ENCODE results near the gene CNOT9.
"Not testable (repeated sequence)": the region's sequence is repeated elsewhere in the genome, so short reads cannot be mapped to it uniquely, and the experiment has no call there.

CNOT9 gene, protein sequence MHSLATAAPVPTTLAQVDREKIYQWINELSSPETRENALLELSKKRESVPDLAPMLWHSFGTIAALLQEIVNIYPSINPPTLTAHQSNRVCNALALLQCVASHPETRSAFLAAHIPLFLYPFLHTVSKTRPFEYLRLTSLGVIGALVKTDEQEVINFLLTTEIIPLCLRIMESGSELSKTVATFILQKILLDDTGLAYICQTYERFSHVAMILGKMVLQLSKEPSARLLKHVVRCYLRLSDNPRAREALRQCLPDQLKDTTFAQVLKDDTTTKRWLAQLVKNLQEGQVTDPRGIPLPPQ

DNA sequence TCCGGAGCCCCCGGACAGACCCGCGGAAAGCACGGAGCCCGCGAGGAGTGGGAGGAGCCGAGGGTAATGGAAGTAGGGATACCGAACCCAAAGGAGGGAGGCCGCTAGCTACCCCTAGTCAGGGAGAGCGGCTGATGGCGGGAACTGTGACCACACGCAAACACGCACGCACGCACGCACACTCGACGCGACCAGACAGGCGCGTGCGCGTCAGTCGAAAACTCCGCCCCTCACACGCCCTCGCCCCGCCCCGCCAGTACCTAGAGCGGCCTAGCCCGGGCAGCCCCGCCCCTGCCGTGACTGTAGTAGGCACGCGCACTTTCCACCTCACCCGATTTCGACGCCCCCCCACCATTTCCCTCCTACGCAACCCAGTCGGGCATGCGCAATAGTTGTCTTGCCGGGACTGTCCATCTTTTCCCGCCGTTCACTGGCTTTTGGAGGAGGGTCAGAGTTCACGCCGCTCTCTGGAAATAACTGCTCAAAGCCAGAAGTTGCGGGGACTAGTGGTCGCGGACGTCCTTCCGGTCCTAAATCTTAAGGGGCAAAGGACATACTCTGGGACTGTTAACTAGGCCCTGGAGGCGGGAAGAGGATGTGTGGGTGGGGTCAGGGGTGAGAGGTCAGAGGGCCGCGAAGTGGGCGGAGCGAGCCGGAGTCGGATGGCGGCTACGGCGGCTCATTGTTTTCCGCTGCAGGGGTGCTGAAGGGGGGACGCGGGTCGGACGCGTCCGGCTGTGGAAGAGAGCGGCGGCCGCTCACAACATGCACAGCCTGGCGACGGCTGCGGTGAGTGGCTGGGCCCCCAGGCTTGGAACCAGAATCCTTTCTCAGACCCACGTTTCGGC is at the start of gene CNOT9, which contains the start of gene USP37:
TSS of gene CNOT9 (plus strand) at position 650 of the 848 bp plus-strand sequence. CDS start at position 766, 116 bp downstream.
TSS of gene USP37 (minus strand) at position 162 of the 848 bp plus-strand sequence. CDS start 9,698 bp downstream, outside the sequence.
- no peak for TF ChIP-seq ZNF274 (IDR thresholded peaks at IDR 0.05; ENCODE audit: low read depth, low read length)
- peak within 1 kb of the TSS; percentile 97 for H3K4me3 ChIP-seq (ENCODE audit: low read length)

DNA sequence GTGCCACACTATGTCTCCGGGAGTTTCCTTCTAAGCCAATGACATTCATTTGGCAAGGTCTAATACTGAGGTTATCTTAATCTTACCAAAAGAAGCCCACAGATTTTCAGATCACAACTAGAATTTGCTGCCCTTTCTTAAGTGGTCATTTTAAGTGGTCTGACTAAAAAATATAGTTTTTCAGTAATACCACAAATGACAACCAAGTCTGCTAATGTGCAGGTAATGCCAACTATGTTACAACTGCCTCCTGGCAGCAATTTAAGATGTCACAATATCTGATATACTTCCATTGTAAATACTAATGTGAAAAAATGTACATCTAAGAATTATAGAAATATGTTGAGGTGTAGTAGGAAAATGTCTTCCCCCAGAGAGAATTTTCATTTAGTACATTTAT is 49.8 kb upstream of the CNOT9 start:
- no peak for TF ChIP-seq ZNF274 (IDR thresholded peaks at IDR 0.05; ENCODE audit: low read depth, low read length)
- H3K4me3 ChIP-seq (ENCODE audit: low read length): no peak overlapping the region

DNA sequence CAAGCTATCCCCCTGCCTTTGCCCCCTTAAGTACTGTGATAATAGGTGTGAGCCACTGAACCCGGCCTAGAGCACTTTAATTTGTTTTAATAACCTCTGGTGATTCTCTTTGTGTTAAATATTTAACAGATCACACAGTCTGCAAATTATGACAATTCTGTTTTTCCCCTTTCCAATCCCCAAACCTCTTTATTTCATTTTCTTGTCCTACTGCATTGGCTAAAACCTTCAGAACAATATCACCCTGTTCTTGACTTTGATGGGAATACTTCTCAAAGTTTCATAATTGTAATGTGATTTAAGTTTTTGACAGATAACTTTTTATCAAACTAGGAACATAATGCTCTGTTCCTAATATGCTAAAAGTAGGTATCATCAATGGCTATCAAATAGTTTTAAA is 45.0 kb upstream of the CNOT9 start:
- no peak for TF ChIP-seq ZNF274 (IDR thresholded peaks at IDR 0.05; ENCODE audit: low read depth, low read length)
- no peak overlapping the region for H3K4me3 ChIP-seq (ENCODE audit: low read length)

DNA sequence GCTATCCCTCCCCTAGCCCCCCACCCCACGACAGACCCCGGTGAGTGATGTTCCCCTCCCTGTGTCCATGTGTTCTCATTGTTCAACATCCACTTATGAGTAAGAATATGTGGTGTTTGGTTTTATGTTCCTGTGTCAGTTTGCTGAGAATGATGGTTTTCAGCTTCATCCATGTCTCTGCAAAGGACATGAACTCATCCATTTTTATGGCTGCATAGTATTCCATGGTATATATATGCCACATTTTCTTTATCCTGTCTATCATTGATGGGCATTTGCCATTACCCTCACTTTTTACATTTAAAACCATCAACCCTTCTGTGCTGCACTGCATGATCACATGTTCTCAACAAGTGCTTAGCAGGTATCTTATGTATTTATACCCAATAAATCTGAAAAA is 40.2 kb upstream of the CNOT9 start:
- not testable (repeated sequence) for H3K4me3 ChIP-seq (ENCODE audit: low read length)

DNA sequence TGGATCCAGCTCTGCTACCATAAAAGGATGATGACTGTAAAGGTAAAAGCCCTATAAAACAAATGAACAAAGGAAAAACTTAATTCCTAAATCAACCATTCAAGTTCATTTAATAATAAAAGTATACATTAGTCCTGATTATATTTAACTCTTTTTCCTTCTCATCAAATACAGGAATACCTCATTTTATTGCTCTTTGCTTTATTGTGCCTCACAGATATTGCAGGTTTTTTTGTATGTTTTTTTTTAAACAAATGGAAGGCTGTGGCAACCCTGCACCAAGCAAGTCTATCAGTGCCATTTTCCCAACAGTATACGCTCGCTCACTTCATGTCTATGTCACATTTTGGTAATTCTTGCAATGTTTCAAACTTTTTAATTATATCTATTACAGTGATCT is 38.6 kb upstream of the CNOT9 start:
- no peak for TF ChIP-seq ZNF274 (IDR thresholded peaks at IDR 0.05; ENCODE audit: low read depth, low read length)
- H3K4me3 ChIP-seq (ENCODE audit: low read length): no peak overlapping the region

DNA sequence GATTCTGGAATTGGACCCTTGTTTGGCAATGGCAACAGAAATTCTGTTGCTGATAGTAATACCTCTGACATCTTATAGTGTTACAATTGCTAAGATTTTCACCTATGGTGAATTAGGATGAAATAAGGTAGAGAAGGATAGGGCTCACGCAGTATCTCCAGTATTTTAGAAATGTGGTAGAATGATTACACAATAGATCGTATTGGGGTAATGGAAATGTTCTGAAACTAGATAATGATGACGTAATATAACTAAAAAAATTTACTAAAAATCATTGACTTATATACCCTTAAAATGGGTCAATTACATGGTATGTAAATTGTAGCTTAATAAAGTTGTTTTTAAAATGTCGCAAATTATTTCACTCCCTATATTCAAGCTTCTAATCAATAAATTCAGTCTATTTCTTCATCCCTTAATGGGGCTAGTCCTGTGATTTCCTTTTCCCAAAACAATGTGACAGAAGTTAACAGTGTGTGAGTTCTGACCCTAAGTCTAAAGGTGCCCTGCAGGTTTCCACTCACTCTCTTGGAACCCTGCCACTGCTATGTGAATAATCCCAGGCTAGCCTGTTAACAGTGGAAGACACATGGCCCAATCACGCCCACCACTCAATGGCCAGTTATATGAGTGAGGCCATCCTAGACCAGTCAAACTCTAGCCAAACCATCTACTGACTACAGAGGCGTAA is 31.7 kb upstream of the CNOT9 start:
- no peak for TF ChIP-seq ZNF274 (IDR thresholded peaks at IDR 0.05; ENCODE audit: low read depth, low read length)
- no peak overlapping the region for H3K4me3 ChIP-seq (ENCODE audit: low read length)

DNA sequence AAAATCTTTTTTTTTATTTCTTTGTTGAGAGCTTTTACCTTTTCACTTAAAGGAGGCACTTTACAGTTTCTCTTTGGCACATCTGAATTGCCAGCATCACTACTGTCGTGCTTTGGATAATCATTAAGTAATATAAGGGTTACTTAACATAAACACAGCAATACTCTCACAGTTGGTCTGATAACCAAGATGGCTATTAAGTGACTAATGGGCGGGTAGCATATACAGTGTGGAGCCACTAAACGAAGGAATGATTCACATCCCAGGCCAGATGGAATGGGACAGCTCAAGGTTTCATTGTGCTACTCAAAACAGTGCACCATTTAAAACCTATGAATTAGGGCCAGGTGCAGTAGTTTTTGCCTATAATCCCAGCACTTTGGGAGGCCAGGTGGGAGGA is 28.6 kb upstream of the CNOT9 start:
- H3K4me3 ChIP-seq (ENCODE audit: low read length): no peak overlapping the region
- no peak for TF ChIP-seq ZNF274 (IDR thresholded peaks at IDR 0.05; ENCODE audit: low read depth, low read length)

DNA sequence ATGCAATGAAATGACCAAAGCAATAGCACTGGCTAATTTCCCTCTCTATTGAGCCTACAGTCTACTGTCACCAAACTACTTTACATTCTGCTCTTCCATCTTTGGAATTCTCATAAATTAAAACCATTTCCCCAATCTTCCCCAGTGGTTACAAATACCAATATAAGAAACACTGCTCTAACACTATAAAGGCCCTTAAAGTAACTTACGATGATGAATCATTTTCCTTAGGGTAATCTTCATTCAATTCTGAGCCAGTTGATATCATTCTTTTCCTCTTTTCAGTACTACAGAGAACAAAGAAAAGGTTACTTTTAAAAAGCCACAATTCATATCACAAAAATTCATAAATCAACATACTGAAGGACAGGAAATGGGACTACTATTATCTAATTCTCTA is 22.6 kb upstream of the CNOT9 start:
- H3K4me3 ChIP-seq (ENCODE audit: low read length): no peak overlapping the region
- no peak for TF ChIP-seq ZNF274 (IDR thresholded peaks at IDR 0.05; ENCODE audit: low read depth, low read length)

DNA sequence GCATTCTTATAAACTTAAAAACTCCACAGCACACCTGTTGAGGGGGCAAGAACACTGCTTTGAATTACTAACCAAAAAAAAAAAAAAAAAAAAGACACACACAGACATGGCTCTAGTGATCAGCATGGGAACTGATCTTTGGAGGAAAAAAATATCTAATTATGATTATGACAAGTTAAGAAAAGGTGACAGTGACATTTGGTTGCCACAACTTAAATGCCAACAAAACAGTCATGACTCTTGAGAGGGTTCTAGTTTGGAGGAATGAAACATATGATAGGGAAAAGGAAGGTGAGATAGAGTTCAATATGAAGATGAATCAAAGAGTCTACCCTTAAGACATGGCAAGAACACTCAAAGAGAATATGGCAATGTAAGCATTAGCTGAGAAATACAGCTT is 21.1 kb upstream of the CNOT9 start:
- no peak for TF ChIP-seq ZNF274 (IDR thresholded peaks at IDR 0.05; ENCODE audit: low read depth, low read length)
- no peak overlapping the region for H3K4me3 ChIP-seq (ENCODE audit: low read length)

DNA sequence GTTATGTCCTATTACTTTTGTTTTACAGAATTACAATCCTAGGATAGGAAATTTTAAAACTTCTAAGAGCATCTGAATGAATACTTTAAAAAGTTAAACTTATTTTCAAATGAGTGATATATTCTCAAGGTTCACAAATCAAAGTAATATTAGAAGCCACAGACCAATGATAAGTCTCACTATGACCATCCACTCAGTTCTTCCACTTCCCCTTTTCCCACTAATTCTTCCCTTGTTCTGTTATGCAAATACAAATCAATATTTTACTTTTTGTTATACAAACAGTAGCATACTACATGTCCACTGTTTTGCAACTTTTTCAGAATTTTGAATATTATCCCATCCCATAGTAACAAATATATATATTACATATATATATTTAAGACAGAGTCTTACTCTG is 20.7 kb upstream of the CNOT9 start:
- H3K4me3 ChIP-seq (ENCODE audit: low read length): no peak overlapping the region
- TF ChIP-seq ZNF274 (IDR thresholded peaks at IDR 0.05; ENCODE audit: low read depth, low read length): no peak

DNA sequence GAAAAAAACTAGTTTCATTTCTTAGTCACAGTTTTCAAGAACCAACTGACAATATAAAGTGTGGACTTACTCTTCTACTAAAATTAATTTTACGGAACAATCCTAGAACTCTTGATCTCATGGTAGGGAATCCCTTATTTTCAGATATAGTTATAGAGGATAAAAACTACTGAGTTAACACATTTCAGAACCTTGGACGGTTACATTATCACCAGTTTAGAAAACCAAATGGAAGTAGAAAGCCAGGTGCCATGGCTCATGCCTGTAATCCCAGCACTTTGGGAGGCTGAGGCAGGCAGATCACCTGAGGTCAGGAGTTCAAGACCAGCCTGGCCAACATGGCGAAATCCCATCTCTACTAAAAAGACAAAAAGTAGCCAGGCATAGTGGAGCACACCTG is 14.4 kb upstream of the CNOT9 start:
- H3K4me3 ChIP-seq (ENCODE audit: low read length): not testable (repeated sequence)

DNA sequence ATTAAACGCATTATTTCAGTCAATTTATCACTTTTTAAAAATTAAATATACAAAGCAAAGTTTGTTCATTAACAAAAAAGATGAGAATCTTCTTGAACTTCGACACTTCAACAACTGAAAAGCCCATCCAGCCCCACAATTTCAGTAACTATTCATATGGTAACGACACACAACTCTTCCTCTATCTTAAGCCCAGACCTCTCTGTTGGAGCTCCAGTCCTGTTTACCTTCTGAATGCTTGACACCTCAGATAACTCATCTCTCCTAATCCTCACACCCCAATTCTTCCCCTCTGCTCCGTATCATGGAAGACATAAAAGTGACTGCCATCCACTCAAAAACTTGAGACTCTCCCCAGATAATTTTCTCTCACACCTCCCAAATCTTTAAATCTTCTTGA is 13.1 kb upstream of the CNOT9 start:
- TF ChIP-seq ZNF274 (IDR thresholded peaks at IDR 0.05; ENCODE audit: low read depth, low read length): no peak
- H3K4me3 ChIP-seq (ENCODE audit: low read length): no peak overlapping the region

DNA sequence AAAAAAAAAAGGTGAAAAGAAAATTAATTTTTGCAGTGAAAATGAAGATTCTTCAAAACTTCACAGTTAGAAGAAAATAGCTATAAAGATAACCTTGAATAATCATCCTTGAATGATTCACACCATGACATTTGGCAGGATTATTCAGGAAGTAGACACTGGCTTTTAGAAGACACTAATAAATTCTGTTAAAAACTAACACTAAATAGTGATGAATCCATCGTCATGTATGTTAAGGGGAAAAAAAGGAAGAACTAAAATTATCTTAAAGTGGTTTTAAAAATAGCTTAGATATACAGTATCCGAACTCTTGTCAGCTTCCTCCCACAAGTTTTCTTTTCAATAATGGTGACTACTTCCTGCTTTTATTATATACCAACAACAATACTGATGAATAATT is 10.7 kb upstream of the CNOT9 start:
- no peak for TF ChIP-seq ZNF274 (IDR thresholded peaks at IDR 0.05; ENCODE audit: low read depth, low read length)

DNA sequence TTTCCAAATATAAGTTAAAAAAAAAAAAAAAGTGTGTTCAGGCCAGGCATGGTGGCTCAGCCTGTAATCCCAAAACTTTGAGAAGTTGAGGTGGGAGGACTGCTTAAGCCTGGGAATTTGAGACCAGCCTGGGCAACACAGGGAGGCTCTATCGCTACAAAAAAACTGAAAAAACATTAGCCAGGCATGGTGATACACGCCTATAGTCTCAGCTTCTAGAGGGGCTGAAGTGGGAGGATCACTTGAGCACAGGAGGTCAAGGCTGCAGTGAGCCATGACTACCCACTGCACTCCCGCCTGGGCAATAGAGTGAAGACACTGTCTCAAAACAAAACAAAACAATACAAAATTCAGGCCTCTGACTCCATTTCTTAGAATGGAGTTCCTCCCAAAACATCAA is 9.7 kb upstream of the CNOT9 start:
- H3K4me3 ChIP-seq (ENCODE audit: low read length): no peak overlapping the region
- TF ChIP-seq ZNF274 (IDR thresholded peaks at IDR 0.05; ENCODE audit: low read depth, low read length): no peak

More for the DNA sequence above, 10.7 kb upstream of the CNOT9 start:
- H3K4me3 ChIP-seq (ENCODE audit: low read length): no peak overlapping the region

DNA sequence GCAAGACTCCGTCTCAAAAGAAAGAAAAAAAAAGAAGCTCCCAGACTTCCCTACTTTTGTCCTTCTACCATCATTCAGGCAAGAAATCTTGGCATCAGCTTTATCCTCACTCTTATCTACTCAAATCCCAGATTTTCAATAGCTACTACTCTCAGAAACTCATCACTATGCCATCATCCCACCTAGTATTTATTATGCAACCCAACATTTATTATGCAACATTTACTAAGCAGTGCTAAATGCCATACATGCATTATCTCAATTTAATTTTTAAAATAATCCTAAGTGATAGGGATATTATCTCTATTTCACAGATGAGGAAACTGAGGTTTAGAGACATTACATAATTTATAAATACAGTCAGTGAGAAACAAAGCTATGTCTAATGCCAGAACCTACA is 4.6 kb upstream of the CNOT9 start:
- no peak for TF ChIP-seq ZNF274 (IDR thresholded peaks at IDR 0.05; ENCODE audit: low read depth, low read length)
- H3K4me3 ChIP-seq (ENCODE audit: low read length): no peak overlapping the region
